ENCODE data around the gene IL1RAPL2. TPM values are rescaled to one million over a fixed set of nuclear protein-coding genes. Genes with fewer than 3 reads are reported as not detected.
A peak's percentile ranks its signal among the peaks of the same experiment; 100 is the strongest.

Gene IL1RAPL2
- total and polyA plus RNA-seq, 10 of the 15 experiments (the other 5 are each of a cell fraction or from before 2014, with no cell fraction given), result 0.19 TPM; not detected in 9

DNA sequence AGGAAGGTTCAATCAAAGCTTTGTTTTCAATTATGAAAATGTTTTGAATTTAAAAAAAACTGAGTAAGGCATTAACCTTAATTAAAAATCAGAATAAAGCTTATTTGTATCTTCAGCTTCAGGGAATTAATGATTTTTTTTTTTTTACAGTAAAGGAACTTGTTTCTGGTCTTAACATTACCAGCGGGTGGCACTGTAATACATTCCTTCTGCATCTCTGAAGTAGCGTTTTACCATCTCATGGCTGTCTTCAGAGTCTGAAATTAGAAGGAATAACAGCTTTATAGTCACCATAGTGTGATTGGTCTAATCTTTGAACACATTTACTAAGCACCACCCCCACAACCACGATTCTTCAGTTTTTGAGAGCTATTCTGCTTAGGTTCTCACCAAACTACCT, 102.6 kb downstream of the IL1RAPL2 start (continued):
- TF ChIP-seq, protein P1, sequence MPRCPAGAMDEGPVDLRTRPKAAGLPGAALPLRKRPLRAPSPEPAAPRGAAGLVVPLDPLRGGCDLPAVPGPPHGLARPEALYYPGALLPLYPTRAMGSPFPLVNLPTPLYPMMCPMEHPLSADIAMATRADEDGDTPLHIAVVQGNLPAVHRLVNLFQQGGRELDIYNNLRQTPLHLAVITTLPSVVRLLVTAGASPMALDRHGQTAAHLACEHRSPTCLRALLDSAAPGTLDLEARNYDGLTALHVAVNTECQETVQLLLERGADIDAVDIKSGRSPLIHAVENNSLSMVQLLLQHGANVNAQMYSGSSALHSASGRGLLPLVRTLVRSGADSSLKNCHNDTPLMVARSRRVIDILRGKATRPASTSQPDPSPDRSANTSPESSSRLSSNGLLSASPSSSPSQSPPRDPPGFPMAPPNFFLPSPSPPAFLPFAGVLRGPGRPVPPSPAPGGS (IDR thresholded peaks at IDR 0.05; ENCODE audit: borderline replicate concordance, insufficient read depth, low read depth, low read length, poor library complexity, severe bottlenecking), result no peak
- TF ChIP-seq IKZF1 (conservative IDR thresholded peaks at IDR 0.05), result no peak
- TF ChIP-seq POLR2AphosphoS5 (IDR thresholded peaks at IDR 0.05; ENCODE audit: low read length), result no peak
- TF ChIP-seq ESRRA (IDR thresholded peaks at IDR 0.05; ENCODE audit: low read length), result no peak
- TF ChIP-seq, protein P2, sequence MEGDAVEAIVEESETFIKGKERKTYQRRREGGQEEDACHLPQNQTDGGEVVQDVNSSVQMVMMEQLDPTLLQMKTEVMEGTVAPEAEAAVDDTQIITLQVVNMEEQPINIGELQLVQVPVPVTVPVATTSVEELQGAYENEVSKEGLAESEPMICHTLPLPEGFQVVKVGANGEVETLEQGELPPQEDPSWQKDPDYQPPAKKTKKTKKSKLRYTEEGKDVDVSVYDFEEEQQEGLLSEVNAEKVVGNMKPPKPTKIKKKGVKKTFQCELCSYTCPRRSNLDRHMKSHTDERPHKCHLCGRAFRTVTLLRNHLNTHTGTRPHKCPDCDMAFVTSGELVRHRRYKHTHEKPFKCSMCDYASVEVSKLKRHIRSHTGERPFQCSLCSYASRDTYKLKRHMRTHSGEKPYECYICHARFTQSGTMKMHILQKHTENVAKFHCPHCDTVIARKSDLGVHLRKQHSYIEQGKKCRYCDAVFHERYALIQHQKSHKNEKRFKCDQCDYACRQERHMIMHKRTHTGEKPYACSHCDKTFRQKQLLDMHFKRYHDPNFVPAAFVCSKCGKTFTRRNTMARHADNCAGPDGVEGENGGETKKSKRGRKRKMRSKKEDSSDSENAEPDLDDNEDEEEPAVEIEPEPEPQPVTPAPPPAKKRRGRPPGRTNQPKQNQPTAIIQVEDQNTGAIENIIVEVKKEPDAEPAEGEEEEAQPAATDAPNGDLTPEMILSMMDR (IDR thresholded peaks at IDR 0.05 in 2 of 3, conservative IDR thresholded peaks at IDR 0.05 in 1 of 3; ENCODE audit: control insufficient read depth in 2 of 3, extremely low read depth in 1 of 3, insufficient read depth in 1 of 3, low read depth in 3 of 3, low read length in 3 of 3), result peak in 1 of 3 experiments; percentile 23; a peak in 1 of 6 replicates
- TF ChIP-seq NFIC (IDR thresholded peaks at IDR 0.05; ENCODE audit: low read depth, low read length), result no peak
- TF ChIP-seq ZNF622 (IDR thresholded peaks at IDR 0.05), result no peak
- TF ChIP-seq IKZF2 (IDR thresholded peaks at IDR 0.05), result no peak
- no peak for TF ChIP-seq MEF2B (IDR thresholded peaks at IDR 0.05; ENCODE audit: partially characterized antibody, poor library complexity, severe bottlenecking)
- TF ChIP-seq, protein P3, sequence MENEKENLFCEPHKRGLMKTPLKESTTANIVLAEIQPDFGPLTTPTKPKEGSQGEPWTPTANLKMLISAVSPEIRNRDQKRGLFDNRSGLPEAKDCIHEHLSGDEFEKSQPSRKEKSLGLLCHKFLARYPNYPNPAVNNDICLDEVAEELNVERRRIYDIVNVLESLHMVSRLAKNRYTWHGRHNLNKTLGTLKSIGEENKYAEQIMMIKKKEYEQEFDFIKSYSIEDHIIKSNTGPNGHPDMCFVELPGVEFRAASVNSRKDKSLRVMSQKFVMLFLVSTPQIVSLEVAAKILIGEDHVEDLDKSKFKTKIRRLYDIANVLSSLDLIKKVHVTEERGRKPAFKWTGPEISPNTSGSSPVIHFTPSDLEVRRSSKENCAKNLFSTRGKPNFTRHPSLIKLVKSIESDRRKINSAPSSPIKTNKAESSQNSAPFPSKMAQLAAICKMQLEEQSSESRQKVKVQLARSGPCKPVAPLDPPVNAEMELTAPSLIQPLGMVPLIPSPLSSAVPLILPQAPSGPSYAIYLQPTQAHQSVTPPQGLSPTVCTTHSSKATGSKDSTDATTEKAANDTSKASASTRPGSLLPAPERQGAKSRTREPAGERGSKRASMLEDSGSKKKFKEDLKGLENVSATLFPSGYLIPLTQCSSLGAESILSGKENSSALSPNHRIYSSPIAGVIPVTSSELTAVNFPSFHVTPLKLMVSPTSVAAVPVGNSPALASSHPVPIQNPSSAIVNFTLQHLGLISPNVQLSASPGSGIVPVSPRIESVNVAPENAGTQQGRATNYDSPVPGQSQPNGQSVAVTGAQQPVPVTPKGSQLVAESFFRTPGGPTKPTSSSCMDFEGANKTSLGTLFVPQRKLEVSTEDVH (IDR thresholded peaks at IDR 0.05; ENCODE audit: low read depth, partially characterized antibody), result no peak
- TF ChIP-seq RAD21 (IDR thresholded peaks at IDR 0.05; ENCODE audit: insufficient read depth, low read depth, low read length), result peak; percentile 28; the same call in 1 of the 2 replicates
- TF ChIP-seq EP300 (IDR thresholded peaks at IDR 0.05; ENCODE audit: borderline replicate concordance in 1 of 2, control insufficient read depth in 1 of 2, low read depth in 2 of 2, low read length in 2 of 2), result no peak
- TF ChIP-seq RB1 (IDR thresholded peaks at IDR 0.05; ENCODE audit: borderline replicate concordance), result no peak
